MM.1S (cell line): ENCODE data around the gene CHN2.

Source experiments
- DNase-seq: peaks from one replicate; pipeline ENCODE4 v3.0.0-alpha.2; 2015
- H2AFZ ChIP-seq: fragments of 300-600 bp; sonication (generic); 2 replicates; pipeline ENCODE4 v1.6.0; 2016; ENCODE audit warnings: antibody characterized with exemption, low read length
- H3F3A ChIP-seq: fragments of 300-600 bp; sonication (generic); 2 replicates; pipeline ENCODE4 v1.6.1; 2016; ENCODE audit warnings: mild to moderate bottlenecking, antibody characterized with exemption, low read length, moderate library complexity, mixed read lengths; ENCODE audit not compliant: insufficient read depth
- H3K27ac ChIP-seq: fragments of 300-600 bp; sonication (generic); 2 replicates; pipeline ENCODE4 v1.5.1; 2016; ENCODE audit warnings: mild to moderate bottlenecking, low read length
- H3K27me3 ChIP-seq: fragments of 300-600 bp; sonication (generic); replicated peaks from 2 replicates; pipeline ENCODE4 v1.6.0; 2016; ENCODE audit warnings: low read length; ENCODE audit not compliant: insufficient read depth
- H3K36me3 ChIP-seq: fragments of 300-600 bp; sonication (generic); replicated peaks from 2 replicates; pipeline ENCODE4 v1.6.1; 2016; ENCODE audit warnings: mild to moderate bottlenecking, low read length, mixed read lengths; ENCODE audit not compliant: insufficient read depth
- H3K4me1 ChIP-seq: fragments of 300-600 bp; sonication (generic); 2 replicates; pipeline ENCODE4 v1.6.1; 2016; ENCODE audit warnings: low read length, mixed read lengths
- H3K4me2 ChIP-seq: fragments of 300-600 bp; sonication (generic); 2 replicates; pipeline ENCODE4 v1.6.0; 2016; ENCODE audit warnings: low read depth, low read length
- H3K4me3 ChIP-seq: fragments of 300-600 bp; sonication (generic); 2 replicates; pipeline ENCODE4 v1.5.1; 2016; ENCODE audit warnings: low read length, mixed read lengths
- H3K79me2 ChIP-seq: fragments of 300-600 bp; sonication (generic); 2 replicates; pipeline ENCODE4 v1.6.1; 2016; ENCODE audit warnings: mixed run types, low read length, mixed read lengths
- H3K9ac ChIP-seq: fragments of 300-600 bp; sonication (generic); 2 replicates; pipeline ENCODE4 v1.6.1; 2016; ENCODE audit warnings: low read length, mixed read lengths
- H3K9me2 ChIP-seq: fragments of 300-600 bp; sonication (generic); replicated peaks from 2 replicates; pipeline ENCODE4 v1.6.1; 2016; ENCODE audit warnings: mild to moderate bottlenecking, low read length, mixed read lengths; ENCODE audit not compliant: insufficient read depth
- H3K9me3 ChIP-seq: fragments of 300-600 bp; sonication (generic); replicated peaks from 2 replicates; pipeline ENCODE4 v1.6.1; 2016; ENCODE audit warnings: mild to moderate bottlenecking, low read length, mixed read lengths; ENCODE audit not compliant: insufficient read depth
- H4K20me1 ChIP-seq: fragments of 300-600 bp; sonication (generic); 2 replicates; pipeline ENCODE4 v1.6.1; 2016; ENCODE audit warnings: mild to moderate bottlenecking, low read length, moderate library complexity, mixed read lengths; ENCODE audit not compliant: insufficient read depth
- CTCF ChIP-seq: fragments of 300-600 bp; sonication (generic); IDR thresholded peaks from 2 replicates; pipeline ENCODE4 v1.5.1; 2016; ENCODE audit warnings: antibody characterized with exemption, low read length, mixed read lengths
- EZH2 ChIP-seq: fragments of 300-600 bp; sonication (generic); optimal IDR thresholded peaks from 2 replicates; pipeline ENCODE3; 2017; ENCODE audit warnings: low read depth, mild to moderate bottlenecking, antibody characterized with exemption, low read length, mixed read lengths
- EZH2phosphoT487 ChIP-seq: fragments of 300-600 bp; sonication (generic); IDR thresholded peaks from 2 replicates; pipeline ENCODE4 v1.6.1; 2018; ENCODE audit warnings: antibody characterized with exemption, low read length

The CHN2 gene

GRCh38 chr7:29484280-29484679 lies 289.7 kb downstream of the CHN2 start:
- no peaks in the 10 kb centered on the region for H3F3A ChIP-seq
- no peak overlapping the region for H3K27ac ChIP-seq
- no peak overlapping the region for H3K4me3 ChIP-seq
- no peak overlapping the region for H2AFZ ChIP-seq
- H3K9me2 ChIP-seq, result no peaks in the 10 kb centered on the region
- no peaks in the 10 kb centered on the region for H3K4me1 ChIP-seq
- TF ChIP-seq EZH2phosphoT487, result no peak
- TF ChIP-seq EZH2, result no peak
- TF ChIP-seq CTCF, result no peak
- no peaks in the 10 kb centered on the region for H3K27me3 ChIP-seq
- no peak for DNase-seq
- H3K9me3 ChIP-seq, result no peaks in the 10 kb centered on the region
- H3K79me2 ChIP-seq, result no peaks in the 10 kb centered on the region
- H3K36me3 ChIP-seq, result no peaks in the 10 kb centered on the region
- H3K9ac ChIP-seq, result no peak overlapping the region
- H3K4me2 ChIP-seq, result no peak overlapping the region
- no peaks in the 10 kb centered on the region for H4K20me1 ChIP-seq

GRCh38 chr7:29485339-29486190 lies 291.0 kb downstream of the CHN2 start:
- H3K36me3 ChIP-seq, result no peaks in the 10 kb centered on the region
- no peak overlapping the region for H3K9ac ChIP-seq
- H3K27me3 ChIP-seq, result no peaks in the 10 kb centered on the region
- no peaks in the 10 kb centered on the region for H3K79me2 ChIP-seq
- no peak overlapping the region for H2AFZ ChIP-seq
- no peak for DNase-seq
- H3K9me3 ChIP-seq, result no peaks in the 10 kb centered on the region
- no peaks in the 10 kb centered on the region for H3F3A ChIP-seq
- no peak overlapping the region for H3K4me2 ChIP-seq
- no peaks in the 10 kb centered on the region for H4K20me1 ChIP-seq
- H3K4me3 ChIP-seq, result no peak overlapping the region
- no peaks in the 10 kb centered on the region for H3K4me1 ChIP-seq
- H3K27ac ChIP-seq, result no peak overlapping the region
- no peaks in the 10 kb centered on the region for H3K9me2 ChIP-seq
- TF ChIP-seq EZH2, result no peak
- no peak for TF ChIP-seq CTCF

- Histone ChIP-seq H3K36me3 (no peaks in the 10 kb centered on the region), H4K20me1 (no peaks in the 10 kb centered on the region), H3K79me2 (no peaks in the 10 kb centered on the region), H3K4me2 (no peak overlapping the region), H3K9me2 (no peaks in the 10 kb centered on the region), H2AFZ (no peak overlapping the region), H3F3A (no peaks in the 10 kb centered on the region), H3K9ac (no peak overlapping the region), H3K27me3 (no peaks in the 10 kb centered on the region), H3K4me1 (no peaks in the 10 kb centered on the region), H3K27ac (no peak overlapping the region), H3K9me3 (no peaks in the 10 kb centered on the region), H3K4me3 (no peak overlapping the region)
- TF ChIP-seq EZH2, result no peak
- DNase-seq, result no peak
Observed at GRCh38 chr7:29486191-29486700, 291.7 kb downstream of the CHN2 start.

GRCh38 chr7:29487424-29487823 lies 292.8 kb downstream of the CHN2 start:
- H3K4me2 ChIP-seq, result no peak overlapping the region
- H3K9me3 ChIP-seq, result no peaks in the 10 kb centered on the region
- no peak overlapping the region for H3K9ac ChIP-seq
- H3K27ac ChIP-seq, result no peak overlapping the region
- no peaks in the 10 kb centered on the region for H3K9me2 ChIP-seq
- TF ChIP-seq EZH2 (no peak), EZH2phosphoT487 (no peak), CTCF (no peak)
- no peaks in the 10 kb centered on the region for H4K20me1 ChIP-seq
- no peaks in the 10 kb centered on the region for H3K27me3 ChIP-seq
- no peaks in the 10 kb centered on the region for H3F3A ChIP-seq
- H3K79me2 ChIP-seq, result no peaks in the 10 kb centered on the region
- no peak overlapping the region for H2AFZ ChIP-seq
- H3K4me1 ChIP-seq, result no peaks in the 10 kb centered on the region
- H3K36me3 ChIP-seq, result no peaks in the 10 kb centered on the region
- H3K4me3 ChIP-seq, result no peak overlapping the region
- DNase-seq, result no peak
